ENCODE results near the gene LSMEM2.
"Not testable (repeated sequence)": the region's sequence is repeated elsewhere in the genome, so short reads cannot be mapped to it uniquely, and the experiment has no call there.

Gene LSMEM2

DNA sequence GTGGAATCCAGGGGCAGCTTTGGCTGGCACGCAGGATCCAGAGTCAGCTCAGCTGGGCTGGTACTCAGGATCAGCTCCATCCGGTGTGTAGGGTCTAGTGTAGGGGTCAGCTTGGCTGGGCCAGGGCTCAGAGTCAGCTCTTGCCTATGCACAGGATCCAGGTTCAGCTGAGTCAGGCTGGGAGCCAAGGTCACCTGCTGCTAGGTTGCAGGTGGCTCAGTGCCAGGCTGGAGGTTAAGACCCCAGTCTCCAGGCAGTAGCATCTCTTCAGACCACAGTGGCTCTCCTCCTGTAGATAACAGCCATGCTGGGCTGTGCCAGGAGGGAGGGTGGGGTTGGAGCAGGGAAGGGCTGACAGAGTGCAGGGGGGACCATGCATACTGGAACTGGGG is 18.5 kb downstream of the LSMEM2 start:
- DNase-seq (ENCODE audit: extremely low read depth in 1 of 2, low read depth in 1 of 2), result no peak

- DNase-seq (ENCODE audit: extremely low read depth in 1 of 2, low read depth in 1 of 2), result no peak
These were observed 19.2 kb downstream of the LSMEM2 start for GRCh38 chr3:50297896-50298725.

- peak; percentile 98 for DNase-seq (ENCODE audit: extremely low read depth in 1 of 2, low read depth in 1 of 2)
These were observed 20.1 kb downstream of the LSMEM2 start, which contains the start of the genes HYAL3 and NAA80 for GRCh38 chr3:50298836-50299637. Gene HYAL3, minus strand, starts transcription at chr3:50299405. Its CDS starts 3,803 bp downstream, at chr3:50295602. Gene NAA80, minus strand, starts transcription at chr3:50299405. Its CDS starts 1,942 bp downstream, at chr3:50297463.

DNA sequence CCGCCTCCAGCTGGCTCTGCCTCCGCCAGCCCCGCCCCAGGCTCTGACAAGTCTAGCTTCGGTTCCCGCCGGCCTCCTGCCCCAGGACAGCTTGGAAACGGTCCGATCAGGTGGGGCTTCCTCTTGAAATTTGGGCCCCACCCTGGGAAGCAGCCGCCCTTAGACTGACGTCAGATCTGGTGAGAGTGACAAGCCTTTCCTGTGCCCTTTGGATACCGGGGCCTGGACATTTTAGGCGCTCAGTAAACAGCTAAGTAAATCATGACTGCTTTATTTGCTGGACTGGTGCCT is 20.7 kb downstream of the LSMEM2 start:
- no peak for DNase-seq (ENCODE audit: extremely low read depth in 1 of 2, low read depth in 1 of 2)

GRCh38 chr3:50299929-50300680 is 21.2 kb downstream of the LSMEM2 start:
- DNase-seq (ENCODE audit: extremely low read depth in 1 of 2, low read depth in 1 of 2), result no peak

GRCh38 chr3:50300681-50301254 is 21.9 kb downstream of the LSMEM2 start:
- no peak for DNase-seq (ENCODE audit: extremely low read depth in 1 of 2, low read depth in 1 of 2)

DNA sequence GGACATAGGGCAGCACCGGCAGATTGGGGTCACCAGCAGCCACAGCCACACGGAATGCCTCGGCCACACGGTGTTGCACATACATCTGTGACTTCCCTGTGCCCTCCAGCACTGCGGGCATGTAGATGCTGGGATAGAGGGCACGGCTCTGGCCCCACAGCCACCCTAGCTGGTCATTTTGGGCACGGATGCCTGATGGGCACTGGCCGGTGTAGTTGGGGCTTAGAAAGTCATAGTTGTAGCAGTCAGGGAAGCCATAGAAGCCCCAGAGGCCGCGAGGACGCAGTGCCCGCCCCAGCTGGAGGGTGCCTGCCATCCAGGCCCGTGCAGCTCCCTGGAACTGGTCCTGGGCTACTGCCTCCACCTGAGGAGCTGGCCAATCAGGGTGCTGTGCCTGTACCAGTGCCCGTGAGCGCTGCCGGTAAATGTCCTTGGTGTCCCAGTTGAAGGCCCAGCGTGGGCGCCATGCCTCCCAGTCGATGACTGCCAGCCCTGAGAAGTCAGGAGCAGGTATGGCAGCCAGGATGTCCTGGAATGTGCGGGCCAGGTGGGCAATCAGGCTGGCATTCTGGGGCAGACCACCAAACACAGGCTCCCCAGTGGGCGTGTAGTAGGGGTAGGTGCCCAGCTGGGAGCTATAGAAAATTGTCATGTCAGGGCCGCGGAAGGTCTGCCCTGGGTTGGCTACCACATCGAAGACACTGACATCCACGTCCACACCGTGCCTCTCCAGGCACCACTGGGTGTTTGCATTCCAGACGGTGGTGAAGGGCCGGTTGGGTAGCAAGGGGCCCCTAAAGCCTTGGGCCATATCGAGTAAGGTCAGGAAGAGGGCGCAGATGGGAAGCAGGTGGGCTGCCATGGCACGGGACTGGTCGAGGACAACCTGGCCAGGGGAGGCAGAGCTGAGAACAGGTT is 23.5 kb downstream of the LSMEM2 start:
- no peak for DNase-seq (ENCODE audit: extremely low read depth in 1 of 2, low read depth in 1 of 2)

DNA sequence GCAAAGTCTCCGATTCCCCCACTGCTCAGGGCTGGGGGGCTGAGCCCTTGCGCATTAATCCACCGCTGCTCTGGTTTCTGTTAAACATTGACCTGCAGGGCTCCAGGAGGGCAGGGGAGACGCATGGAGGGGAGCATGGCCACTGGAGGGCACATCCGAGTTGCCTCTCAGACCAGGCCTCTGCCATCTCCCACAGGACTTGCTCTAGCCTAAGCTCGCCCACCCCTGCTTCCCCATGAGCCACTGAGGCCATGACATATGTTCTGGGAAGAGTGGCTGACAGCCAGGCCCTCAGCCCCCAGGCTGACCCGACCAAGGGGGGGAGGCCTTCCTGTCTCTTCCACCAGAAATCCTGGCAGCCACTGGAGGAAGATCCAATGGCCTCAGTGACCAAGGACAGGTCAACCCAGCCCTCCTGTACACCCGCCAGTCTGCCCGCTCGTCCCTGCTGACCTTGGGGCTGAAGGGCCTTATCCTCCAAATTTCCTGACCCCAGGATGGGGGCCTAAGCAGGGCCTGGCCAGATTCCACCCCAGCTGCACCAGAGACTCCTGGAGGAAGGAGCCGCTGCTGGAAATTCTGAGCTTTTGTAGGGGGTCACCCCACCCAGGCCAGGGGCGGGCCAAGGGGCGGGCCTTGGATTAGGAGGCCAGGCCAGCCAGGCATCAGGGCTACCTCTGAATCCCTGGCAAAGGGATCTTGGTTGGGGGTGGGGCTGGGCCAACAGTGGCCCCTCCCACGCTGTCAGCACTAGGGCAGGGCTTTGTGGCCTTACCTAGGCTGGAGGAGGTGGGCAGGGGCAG is 24.3 kb downstream of the LSMEM2 start, which contains the start of gene HYAL1:
TSS of gene HYAL1 (minus strand) at position 562 of the 803 bp plus-strand sequence. CDS start 618 bp downstream, outside the sequence.
- no peak for DNase-seq (ENCODE audit: extremely low read depth in 1 of 2, low read depth in 1 of 2)

DNA sequence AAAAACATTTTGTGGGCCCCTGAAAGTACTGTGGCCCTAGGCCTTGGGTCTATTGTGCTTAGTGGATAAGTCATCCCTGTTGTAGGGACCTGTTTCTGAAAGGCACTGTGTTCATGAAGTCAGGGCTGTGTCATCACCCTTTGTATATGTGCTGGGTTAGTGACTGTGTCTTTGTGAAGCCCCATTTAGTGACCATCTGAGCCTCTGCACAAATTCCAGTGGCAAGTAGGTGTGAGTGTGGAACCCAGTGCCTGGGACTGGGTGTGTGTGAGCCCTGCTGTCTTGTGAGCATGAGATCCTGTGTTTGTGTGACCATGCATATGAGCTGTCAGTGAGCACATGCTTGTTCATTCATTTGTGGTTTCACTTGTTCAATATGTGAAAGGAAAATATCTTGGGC is 25.7 kb downstream of the LSMEM2 start:
- DNase-seq (ENCODE audit: extremely low read depth in 1 of 2, low read depth in 1 of 2), result peak in 1 of 2 donors; percentile 15

DNA sequence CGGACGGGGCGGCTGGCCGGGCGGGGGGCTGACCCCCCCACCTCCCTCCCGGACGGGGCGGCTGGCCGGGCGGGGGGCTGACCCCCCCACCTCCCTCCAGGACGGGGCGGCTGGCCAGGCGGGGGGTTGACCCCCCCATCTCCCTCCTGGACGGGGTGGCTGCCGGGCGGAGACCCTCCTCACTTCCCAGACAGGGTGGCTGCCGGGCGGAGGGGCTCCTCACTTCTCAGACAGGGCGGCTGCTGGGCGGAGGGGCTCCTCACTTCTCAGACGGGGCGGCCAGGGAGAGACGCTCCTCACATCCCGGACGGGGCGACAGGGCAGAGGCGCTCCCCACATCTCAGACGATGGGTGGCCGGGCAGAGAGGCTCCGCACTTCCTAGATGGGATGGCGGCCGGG is 33.2 kb downstream of the LSMEM2 start:
- DNase-seq (ENCODE audit: extremely low read depth in 1 of 2, low read depth in 1 of 2), result not testable (repeated sequence)

DNA sequence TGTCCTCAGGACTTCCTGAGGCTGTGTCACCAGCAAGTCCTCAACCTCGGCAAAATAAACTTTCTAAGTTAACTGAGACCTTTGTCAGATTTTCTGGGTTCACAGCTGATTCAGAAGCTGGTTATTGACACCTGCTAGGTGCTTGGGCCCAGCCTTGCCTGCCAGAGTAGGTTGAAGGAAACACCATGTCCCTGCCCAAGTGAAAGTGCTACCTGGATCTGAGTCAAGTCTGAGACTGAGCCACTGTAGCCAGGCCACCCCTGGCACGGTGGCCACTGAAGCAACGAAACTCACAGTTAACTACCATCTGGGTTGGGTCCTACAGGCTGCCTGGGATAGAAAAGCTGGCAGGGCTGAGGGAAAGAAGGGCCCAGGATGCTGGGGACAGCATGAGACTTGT is 35.5 kb downstream of the LSMEM2 start:
- no peak for DNase-seq (ENCODE audit: extremely low read depth in 1 of 2, low read depth in 1 of 2)

DNA sequence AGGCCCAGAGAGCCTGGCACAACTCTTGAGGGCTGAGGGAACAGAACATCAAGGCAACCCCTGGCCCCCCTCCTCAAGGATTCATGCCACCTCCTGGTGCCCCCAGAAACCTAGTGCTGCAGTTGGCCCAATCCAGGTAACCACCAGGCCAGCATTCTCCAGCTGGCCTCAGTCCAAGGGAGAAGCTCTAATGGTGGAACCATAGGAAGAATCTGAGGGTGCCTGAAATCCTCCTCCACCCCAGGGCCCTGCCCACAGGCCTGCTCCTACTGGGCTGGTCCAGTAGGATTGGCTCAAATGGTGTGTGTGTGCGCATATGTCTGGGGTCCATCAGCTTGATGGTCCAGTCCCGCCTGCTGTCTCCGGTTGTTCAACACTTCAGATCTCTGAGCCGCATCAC is 35.9 kb downstream of the LSMEM2 start:
- DNase-seq (ENCODE audit: extremely low read depth in 1 of 2, low read depth in 1 of 2), result no peak

- DNase-seq (ENCODE audit: extremely low read depth in 1 of 2, low read depth in 1 of 2), result peak in 1 of 2 donors; percentile 55
These were observed 37.9 kb downstream of the LSMEM2 start for GRCh38 chr3:50316657-50317242.

DNA sequence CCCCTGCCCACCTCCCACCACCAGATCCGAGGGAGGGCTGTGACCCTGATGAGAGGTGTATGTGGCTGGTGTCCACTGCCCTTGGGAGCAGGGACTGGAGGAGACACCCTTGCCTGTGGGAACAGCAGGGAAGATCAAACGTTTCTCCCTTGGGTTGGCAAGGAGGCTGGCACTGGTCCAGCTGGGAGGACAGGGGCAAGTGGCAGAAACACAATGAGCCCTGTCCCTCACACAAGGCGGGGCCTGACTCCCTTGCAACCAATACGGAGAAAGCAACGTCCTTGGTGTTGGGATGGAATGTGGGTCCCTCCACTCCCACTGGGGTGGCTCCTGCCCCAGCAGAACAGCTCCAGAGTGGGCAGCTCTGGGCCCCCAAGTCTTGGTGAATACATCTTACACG is 38.4 kb downstream of the LSMEM2 start:
- no peak for DNase-seq (ENCODE audit: extremely low read depth in 1 of 2, low read depth in 1 of 2)

- no peak for DNase-seq (ENCODE audit: extremely low read depth in 1 of 2, low read depth in 1 of 2)
These were observed 39.3 kb downstream of the LSMEM2 start for GRCh38 chr3:50318163-50318562.

- no peak for DNase-seq (ENCODE audit: extremely low read depth in 1 of 2, low read depth in 1 of 2)
These were observed 39.7 kb downstream of the LSMEM2 start for GRCh38 chr3:50318615-50319014.

DNA sequence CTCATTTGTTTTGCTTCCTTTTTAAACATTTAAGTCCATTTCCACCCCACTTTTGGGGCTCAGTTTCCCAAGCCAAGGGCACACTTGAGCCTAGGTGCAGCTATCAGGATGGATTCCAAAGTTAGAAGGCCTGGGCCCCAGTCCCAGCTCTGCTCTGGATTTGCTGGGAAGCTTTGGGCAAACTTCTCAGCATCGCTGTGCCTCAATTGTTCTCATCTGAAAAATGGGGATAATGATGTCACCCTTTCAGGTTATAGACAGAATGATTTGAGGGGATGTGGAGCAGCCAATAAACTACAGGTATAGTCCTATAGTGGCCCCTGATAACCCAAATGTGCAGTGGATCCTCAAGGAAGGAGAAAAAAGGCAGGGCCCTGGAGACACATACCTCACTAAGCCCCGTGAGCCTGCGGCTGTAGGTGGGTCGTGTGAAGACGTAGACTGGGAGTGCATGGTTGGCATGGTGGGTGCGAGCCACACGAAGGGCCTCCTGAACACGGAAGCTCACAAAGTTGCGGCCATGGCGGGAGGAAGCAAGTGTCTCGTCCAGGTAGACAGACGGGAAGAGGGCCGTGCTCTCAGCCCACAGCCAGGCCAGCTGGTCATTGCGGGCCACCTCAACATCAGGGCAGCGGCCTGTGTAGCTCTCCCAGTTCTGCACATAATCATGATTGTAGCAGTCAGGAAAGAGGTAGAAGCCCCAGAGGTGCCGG is 40.5 kb downstream of the LSMEM2 start:
- DNase-seq (ENCODE audit: extremely low read depth in 1 of 2, low read depth in 1 of 2), result no peak

Data from stimulated activated CD8-positive, alpha-beta memory T cell treated with anti-CD3 and anti-CD28 coated beads, Interleukin-7, amount 100 ng/mL, for 48 hours (primary cell).